NCI-H1417 (cell line): ENCODE data around the gene SCN2A.
A peak's percentile ranks its signal among the peaks of the same experiment; 100 is the strongest.
"Not testable (repeated sequence)": the region's sequence is repeated elsewhere in the genome, so short reads cannot be mapped to it uniquely, and the experiment has no call there.

Experiments
- DNase-seq, 3 experiments: peaks; one replicate each; lab custom pipeline; 2025; lab: John Stamatoyannopoulos, UW

SCN2A gene

GRCh38 chr2:165251366-165251765, 12.2 kb downstream of the SCN2A start:
- DNase-seq, result no peak

- no peak for DNase-seq
Measured at GRCh38 chr2:165253178-165253577, 14.0 kb downstream of the SCN2A start.

GRCh38 chr2:165256618-165257017, 17.4 kb downstream of the SCN2A start:
- DNase-seq, result no peak

GRCh38 chr2:165260347-165260746, 21.1 kb downstream of the SCN2A start:
- not testable (repeated sequence) for DNase-seq

DNA sequence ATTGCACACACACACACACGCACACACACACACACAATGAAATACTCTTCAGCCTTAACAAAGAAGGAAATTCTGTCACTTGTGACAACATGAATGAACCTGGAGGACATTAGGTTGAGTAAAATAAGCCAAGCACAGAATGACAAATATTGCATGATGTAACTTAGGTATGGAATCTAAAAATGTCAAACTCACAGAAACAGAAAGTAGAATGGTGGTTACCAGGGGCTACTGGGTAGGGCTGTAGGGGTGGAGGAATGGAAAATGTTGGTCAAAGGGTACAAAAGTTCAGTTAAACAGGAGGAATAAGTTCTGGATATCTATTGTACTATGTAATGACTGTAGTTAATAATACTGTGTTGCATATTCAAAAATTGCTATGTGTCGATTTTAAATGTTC, 29.5 kb downstream of the SCN2A start:
- no peak for DNase-seq

DNA sequence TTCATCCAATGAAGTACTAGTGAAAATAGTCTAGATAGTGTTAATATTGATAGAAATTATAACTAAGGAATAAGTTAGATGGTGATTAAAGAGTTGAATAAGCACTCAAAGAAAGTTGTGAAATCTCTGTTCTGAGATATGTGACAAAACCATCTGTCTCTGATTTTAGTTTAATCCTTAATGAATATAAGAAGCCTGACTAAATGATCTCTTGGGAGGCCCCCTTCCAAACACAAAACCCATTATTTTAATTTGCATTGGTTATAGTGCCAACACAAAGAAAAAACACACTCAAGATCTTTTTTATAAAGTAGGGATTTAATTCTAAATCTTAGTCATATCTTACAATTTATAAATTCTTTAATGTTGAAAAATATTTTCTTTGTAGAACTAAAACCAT, 34.0 kb downstream of the SCN2A start:
- DNase-seq, result no peak

DNA sequence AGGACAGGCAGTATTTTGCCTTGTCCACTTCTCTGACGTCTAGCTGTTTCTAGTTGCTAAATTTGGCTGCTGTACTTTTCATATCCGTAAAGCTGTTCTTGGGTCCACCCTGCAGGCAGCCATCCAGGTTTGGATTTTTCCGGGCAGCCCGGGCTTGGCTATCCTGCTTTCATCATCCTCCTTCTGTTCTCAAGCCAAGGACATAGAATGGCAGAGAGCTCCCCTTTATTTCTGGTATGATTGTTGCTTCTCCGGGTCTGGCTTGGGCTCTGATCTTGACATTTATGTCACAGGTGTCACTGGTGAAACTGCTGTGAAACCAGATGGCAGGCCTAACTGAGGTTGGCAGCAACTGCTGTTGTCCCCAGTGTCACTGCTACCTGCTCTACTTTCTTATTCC, 35.5 kb downstream of the SCN2A start:
- no peak for DNase-seq

GRCh38 chr2:165275932-165276331, 36.7 kb downstream of the SCN2A start:
- no peak for DNase-seq

DNA sequence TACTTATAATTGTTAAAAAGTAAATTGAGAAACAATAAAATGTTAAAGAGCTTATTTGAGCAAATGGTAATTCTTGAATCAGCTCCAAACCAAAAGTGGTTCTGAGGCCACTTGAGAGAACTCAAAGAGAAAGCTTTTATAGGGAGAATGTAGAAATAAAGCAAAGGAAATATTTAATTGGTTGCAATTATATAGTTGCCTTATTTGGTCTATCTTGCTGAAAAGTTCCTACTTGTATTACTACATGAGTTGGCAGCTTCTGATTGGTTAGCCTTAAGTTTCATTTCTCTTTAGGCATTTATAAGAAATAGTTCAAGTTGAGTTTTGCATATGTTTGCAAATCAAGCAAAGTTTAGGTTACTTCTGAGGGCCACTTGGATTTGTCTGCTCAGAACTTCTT, 38.1 kb downstream of the SCN2A start:
- DNase-seq, result no peak

GRCh38 chr2:165277860-165278656, 38.8 kb downstream of the SCN2A start:
- no peak for DNase-seq

DNA sequence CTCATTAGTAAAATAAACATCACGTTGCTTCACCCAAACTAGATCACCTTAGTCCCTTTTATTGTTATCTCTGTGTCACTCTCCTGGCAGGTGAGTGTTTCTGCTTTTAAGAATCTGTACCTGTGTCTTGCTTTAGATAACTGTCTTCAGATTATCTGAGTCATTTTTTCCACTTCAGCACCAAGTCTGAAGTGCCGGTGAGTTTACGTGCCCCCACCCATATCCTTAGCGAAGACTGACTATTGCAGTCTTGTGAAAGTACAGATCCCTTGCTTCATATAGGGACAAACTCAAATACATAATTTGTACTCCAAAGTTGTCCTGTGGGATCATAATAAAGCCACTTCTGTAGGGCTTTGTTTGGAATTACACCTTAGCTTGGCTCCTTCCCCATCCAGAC, 41.1 kb downstream of the SCN2A start:
- no peak for DNase-seq

DNA sequence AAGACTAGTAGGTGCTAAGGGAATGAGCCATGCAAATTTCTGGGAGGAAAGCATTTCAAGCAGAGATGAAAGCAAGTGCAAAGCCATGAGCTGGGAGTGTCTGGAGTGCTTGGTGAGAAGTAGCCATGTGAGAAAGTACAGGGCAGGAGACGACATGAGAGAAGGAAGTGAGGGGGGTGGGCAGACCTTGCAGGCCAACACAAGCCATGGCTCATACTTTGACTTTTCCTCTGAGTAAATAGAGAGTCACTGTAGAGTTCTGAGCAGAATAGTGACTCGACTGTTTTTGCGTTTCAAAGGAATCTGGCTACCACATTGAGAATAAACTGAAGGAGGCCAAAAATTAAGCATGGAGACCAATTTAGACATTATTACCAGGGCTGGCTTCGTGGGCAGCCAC, 42.2 kb downstream of the SCN2A start:
- DNase-seq, result no peak

- DNase-seq, result no peak
Measured at GRCh38 chr2:165283342-165283741, 44.1 kb downstream of the SCN2A start.

GRCh38 chr2:165287094-165287778, 48.0 kb downstream of the SCN2A start:
- no peak for DNase-seq

DNA sequence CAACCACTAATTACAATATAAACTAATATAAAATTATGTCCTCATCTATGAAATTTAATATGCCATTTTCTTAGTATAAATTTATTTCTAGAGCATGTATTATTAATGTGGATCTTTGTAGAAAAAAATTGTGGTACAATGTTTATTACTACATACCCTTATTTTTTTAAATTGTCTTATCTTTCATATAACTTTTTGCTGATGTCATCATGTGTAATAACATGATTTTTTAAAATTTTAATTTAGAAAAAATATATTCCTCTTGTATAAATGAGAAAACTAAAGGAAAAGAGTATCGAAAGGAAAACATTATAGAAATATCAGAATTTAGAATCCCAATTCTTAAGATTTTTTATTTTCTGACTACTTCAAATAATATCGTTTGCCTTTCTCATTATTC, 49.9 kb downstream of the SCN2A start:
- no peak for DNase-seq

- peak; percentile 37 to 95 (median 82) for DNase-seq
Measured at GRCh38 chr2:165293440-165294420, 54.5 kb downstream of the SCN2A start.

DNA sequence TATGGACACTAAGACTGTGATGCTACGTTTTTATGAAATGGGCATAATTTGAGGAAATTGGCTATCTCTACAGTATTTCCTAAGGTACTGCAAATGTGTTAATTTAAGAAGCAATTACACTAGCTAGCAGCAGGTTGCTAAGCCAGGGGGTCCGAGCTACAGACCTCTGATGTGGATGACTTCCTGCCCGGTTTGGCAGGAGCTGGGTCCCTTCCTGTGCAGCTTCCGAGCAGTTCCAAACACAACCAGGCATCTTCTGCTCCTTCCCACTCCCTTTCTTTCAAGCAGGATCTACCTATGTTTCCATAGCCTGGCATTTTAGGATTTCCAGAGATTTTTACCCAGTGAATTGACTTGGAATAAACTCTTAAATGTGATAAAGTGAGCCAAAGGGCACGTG, 55.7 kb downstream of the SCN2A start:
- DNase-seq, result no peak

DNA sequence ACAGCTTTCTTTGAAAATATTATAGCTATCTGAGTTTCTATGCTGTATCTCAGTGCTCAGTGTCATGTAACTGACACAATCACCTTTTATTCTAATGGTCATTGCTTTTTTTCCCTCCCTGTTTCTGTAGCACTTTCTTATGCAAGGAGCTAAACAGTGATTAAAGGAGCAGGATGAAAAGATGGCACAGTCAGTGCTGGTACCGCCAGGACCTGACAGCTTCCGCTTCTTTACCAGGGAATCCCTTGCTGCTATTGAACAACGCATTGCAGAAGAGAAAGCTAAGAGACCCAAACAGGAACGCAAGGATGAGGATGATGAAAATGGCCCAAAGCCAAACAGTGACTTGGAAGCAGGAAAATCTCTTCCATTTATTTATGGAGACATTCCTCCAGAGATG, 56.4 kb downstream of the SCN2A start:
- no peak for DNase-seq

- no peak for DNase-seq
Measured at GRCh38 chr2:165305391-165306096, 66.3 kb downstream of the SCN2A start.

DNA sequence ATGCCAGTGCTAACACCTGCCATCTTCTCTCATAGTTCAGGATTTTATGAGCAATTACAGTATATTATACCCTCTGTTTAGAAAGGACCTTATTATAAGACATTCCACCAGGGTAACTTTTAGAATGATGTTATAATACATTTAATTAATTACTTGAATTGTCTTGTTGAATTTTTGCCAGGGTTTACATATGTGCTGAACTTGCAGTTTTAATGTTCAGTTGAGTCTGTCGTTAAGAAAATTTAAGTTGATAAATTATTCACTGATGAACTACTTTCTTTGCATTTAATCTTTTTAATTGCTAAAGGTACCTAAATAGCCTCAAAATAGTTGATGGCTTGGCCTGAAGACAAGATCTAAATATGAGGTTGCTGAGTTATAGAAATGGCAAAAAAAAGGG, 68.1 kb downstream of the SCN2A start:
- DNase-seq, result no peak

GRCh38 chr2:165311949-165312348, 72.7 kb downstream of the SCN2A start:
- no peak for DNase-seq

- DNase-seq, result no peak
Measured at GRCh38 chr2:165312999-165313398, 73.8 kb downstream of the SCN2A start.
